WTC11 (cell line): ENCODE measurements around the gene DUT.

Experiments
- ESRRA ChIP-seq: sonication (generic); formaldehyde crosslinking; IDR thresholded peaks from 2 replicates; pipeline ENCODE4 v1.8.1; 2022; ENCODE audit warnings: mild to moderate bottlenecking, missing genetic modification reagents, borderline replicate concordance
- TEAD4 ChIP-seq: sonication (generic); formaldehyde crosslinking; IDR thresholded peaks from 2 replicates; pipeline ENCODE4 v1.8.0; 2022; ENCODE audit warnings: mild to moderate bottlenecking, missing genetic modification reagents
- TP53 ChIP-seq: sonication (generic); formaldehyde crosslinking; IDR thresholded peaks from 2 replicates; pipeline ENCODE4 v1.8.1; 2023; ENCODE audit warnings: mild to moderate bottlenecking, missing genetic modification reagents
- ZNF423 ChIP-seq: fragments of 250-450 bp; sonication (Bioruptor Pico); IDR thresholded peaks from 2 replicates; pipeline ENCODE4 v2.1.2; 2022; ENCODE audit warnings: mild to moderate bottlenecking, moderate library complexity
- ZNF671 ChIP-seq: fragments of 250-450 bp; sonication (Bioruptor Pico); IDR thresholded peaks from 2 replicates; pipeline ENCODE4 v1.8.0; 2021; ENCODE audit warnings: mild to moderate bottlenecking
- TF ChIP-seq, protein P1 (sequence below): sonication (generic); formaldehyde crosslinking; IDR thresholded peaks from 2 replicates; pipeline ENCODE4 v1.8.1; 2023; ENCODE audit warnings: mild to moderate bottlenecking, missing genetic modification reagents, moderate library complexity
- TF ChIP-seq, protein P2 (sequence below): fragments of 200-600 bp; IDR thresholded peaks from 2 replicates; pipeline ENCODE4 v1.8.0; 2022; ENCODE audit warnings: antibody characterized with exemption
- TF ChIP-seq, protein P3 (sequence below): sonication (generic); formaldehyde crosslinking; IDR thresholded peaks from 2 replicates; pipeline ENCODE4 v1.8.1; 2023; ENCODE audit warnings: mild to moderate bottlenecking, missing genetic modification reagents
- TF ChIP-seq, protein P4 (sequence below): sonication (generic); formaldehyde crosslinking; IDR thresholded peaks from 2 replicates; pipeline ENCODE4 v1.8.0; 2022; ENCODE audit warnings: mild to moderate bottlenecking, missing genetic modification reagents
- TF ChIP-seq, protein P5 (sequence below): sonication (generic); formaldehyde crosslinking; conservative IDR thresholded peaks from 2 replicates; pipeline ENCODE4 v1.8.1; 2022; ENCODE audit warnings: mild to moderate bottlenecking, missing genetic modification reagents
- TF ChIP-seq, protein P6 (sequence below): sonication (generic); formaldehyde crosslinking; IDR thresholded peaks from 2 replicates; pipeline ENCODE4 v1.8.1; 2023; ENCODE audit warnings: mild to moderate bottlenecking, moderate library complexity, missing genetic modification reagents
- TF ChIP-seq, protein P7 (sequence below): fragments of 250-450 bp; sonication (Bioruptor Pico); IDR thresholded peaks from 2 replicates; pipeline ENCODE4 v1.8.0; 2021; ENCODE audit warnings: mild to moderate bottlenecking
- TF ChIP-seq, protein P8 (sequence below): sonication (generic); formaldehyde crosslinking; IDR thresholded peaks from 2 replicates; pipeline ENCODE4 v1.8.0; 2022; ENCODE audit warnings: mild to moderate bottlenecking, missing genetic modification reagents

DNA sequence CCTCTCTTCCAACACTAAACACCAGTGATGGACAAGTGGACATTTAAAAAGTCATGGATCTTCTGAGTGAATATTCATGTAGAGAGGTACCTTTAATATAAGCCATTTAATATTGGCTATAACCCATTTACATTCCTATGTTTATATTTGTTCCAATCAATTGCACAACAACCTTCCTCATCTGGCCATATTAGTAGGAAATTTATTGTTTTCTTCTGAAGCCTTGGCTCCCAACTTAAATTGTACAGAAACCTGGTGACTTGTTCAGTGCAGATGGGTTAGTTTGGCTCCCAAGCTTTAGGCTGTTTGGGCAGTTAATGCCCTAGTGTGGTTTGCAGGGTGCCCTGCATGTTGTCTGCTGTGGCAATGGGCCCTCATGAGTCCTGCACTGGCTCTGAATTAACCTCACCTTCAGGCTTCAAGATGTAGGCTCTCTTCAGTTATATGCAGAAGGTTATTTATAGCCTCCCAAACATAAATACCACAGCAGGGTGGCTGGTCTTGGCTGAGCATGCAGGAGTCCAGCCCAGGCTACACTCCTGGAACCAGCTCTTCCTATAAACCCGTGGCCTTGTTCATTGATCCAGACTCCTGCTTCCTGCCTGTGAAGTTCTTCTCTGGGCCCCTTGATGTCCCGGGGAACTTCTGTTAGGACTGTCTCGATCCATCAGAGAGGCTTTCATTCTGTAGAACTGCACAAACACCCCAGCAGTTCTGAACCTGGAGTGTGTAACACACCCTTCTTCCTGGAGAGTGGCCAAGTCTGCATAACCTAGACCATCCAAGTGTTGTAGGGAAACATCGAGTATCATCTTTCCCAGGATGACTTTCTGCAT is 57.0 kb downstream of the DUT start:
- TF ChIP-seq, protein P1, sequence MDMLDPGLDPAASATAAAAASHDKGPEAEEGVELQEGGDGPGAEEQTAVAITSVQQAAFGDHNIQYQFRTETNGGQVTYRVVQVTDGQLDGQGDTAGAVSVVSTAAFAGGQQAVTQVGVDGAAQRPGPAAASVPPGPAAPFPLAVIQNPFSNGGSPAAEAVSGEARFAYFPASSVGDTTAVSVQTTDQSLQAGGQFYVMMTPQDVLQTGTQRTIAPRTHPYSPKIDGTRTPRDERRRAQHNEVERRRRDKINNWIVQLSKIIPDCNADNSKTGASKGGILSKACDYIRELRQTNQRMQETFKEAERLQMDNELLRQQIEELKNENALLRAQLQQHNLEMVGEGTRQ (CRISPR knock-in tag), result no peak
- TF ChIP-seq, protein P2, sequence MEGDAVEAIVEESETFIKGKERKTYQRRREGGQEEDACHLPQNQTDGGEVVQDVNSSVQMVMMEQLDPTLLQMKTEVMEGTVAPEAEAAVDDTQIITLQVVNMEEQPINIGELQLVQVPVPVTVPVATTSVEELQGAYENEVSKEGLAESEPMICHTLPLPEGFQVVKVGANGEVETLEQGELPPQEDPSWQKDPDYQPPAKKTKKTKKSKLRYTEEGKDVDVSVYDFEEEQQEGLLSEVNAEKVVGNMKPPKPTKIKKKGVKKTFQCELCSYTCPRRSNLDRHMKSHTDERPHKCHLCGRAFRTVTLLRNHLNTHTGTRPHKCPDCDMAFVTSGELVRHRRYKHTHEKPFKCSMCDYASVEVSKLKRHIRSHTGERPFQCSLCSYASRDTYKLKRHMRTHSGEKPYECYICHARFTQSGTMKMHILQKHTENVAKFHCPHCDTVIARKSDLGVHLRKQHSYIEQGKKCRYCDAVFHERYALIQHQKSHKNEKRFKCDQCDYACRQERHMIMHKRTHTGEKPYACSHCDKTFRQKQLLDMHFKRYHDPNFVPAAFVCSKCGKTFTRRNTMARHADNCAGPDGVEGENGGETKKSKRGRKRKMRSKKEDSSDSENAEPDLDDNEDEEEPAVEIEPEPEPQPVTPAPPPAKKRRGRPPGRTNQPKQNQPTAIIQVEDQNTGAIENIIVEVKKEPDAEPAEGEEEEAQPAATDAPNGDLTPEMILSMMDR, result no peak
- no peak for TF ChIP-seq ESRRA (CRISPR knock-in tag)
- TF ChIP-seq, protein P3, sequence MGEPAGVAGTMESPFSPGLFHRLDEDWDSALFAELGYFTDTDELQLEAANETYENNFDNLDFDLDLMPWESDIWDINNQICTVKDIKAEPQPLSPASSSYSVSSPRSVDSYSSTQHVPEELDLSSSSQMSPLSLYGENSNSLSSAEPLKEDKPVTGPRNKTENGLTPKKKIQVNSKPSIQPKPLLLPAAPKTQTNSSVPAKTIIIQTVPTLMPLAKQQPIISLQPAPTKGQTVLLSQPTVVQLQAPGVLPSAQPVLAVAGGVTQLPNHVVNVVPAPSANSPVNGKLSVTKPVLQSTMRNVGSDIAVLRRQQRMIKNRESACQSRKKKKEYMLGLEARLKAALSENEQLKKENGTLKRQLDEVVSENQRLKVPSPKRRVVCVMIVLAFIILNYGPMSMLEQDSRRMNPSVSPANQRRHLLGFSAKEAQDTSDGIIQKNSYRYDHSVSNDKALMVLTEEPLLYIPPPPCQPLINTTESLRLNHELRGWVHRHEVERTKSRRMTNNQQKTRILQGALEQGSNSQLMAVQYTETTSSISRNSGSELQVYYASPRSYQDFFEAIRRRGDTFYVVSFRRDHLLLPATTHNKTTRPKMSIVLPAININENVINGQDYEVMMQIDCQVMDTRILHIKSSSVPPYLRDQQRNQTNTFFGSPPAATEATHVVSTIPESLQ (CRISPR knock-in tag), result no peak
- TF ChIP-seq, protein P4, sequence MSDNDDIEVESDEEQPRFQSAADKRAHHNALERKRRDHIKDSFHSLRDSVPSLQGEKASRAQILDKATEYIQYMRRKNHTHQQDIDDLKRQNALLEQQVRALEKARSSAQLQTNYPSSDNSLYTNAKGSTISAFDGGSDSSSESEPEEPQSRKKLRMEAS (CRISPR knock-in tag), result no peak
- TF ChIP-seq, protein P5, sequence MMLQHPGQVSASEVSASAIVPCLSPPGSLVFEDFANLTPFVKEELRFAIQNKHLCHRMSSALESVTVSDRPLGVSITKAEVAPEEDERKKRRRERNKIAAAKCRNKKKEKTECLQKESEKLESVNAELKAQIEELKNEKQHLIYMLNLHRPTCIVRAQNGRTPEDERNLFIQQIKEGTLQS (CRISPR knock-in tag), result no peak
- TF ChIP-seq TEAD4 (CRISPR knock-in tag), result no peak
- TF ChIP-seq, protein P6, sequence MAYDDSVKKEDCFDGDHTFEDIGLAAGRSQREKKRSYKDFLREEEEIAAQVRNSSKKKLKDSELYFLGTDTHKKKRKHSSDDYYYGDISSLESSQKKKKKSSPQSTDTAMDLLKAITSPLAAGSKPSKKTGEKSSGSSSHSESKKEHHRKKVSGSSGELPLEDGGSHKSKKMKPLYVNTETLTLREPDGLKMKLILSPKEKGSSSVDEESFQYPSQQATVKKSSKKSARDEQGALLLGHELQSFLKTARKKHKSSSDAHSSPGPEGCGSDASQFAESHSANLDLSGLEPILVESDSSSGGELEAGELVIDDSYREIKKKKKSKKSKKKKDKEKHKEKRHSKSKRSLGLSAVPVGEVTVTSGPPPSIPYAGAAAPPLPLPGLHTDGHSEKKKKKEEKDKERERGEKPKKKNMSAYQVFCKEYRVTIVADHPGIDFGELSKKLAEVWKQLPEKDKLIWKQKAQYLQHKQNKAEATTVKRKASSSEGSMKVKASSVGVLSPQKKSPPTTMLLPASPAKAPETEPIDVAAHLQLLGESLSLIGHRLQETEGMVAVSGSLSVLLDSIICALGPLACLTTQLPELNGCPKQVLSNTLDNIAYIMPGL (CRISPR knock-in tag), result no peak
- TF ChIP-seq, protein P7, sequence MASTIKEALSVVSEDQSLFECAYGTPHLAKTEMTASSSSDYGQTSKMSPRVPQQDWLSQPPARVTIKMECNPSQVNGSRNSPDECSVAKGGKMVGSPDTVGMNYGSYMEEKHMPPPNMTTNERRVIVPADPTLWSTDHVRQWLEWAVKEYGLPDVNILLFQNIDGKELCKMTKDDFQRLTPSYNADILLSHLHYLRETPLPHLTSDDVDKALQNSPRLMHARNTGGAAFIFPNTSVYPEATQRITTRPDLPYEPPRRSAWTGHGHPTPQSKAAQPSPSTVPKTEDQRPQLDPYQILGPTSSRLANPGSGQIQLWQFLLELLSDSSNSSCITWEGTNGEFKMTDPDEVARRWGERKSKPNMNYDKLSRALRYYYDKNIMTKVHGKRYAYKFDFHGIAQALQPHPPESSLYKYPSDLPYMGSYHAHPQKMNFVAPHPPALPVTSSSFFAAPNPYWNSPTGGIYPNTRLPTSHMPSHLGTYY (CRISPR knock-in tag), result no peak
- no peak for TF ChIP-seq ZNF423
- no peak for TF ChIP-seq ZNF671 (CRISPR knock-in tag)
- TF ChIP-seq TP53 (CRISPR knock-in tag), result no peak
- TF ChIP-seq, protein P8, sequence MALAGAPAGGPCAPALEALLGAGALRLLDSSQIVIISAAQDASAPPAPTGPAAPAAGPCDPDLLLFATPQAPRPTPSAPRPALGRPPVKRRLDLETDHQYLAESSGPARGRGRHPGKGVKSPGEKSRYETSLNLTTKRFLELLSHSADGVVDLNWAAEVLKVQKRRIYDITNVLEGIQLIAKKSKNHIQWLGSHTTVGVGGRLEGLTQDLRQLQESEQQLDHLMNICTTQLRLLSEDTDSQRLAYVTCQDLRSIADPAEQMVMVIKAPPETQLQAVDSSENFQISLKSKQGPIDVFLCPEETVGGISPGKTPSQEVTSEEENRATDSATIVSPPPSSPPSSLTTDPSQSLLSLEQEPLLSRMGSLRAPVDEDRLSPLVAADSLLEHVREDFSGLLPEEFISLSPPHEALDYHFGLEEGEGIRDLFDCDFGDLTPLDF (CRISPR knock-in tag), result no peak
